Colon (tissue), 2 donors: Measurements from ENCODE around the gene METRN.
"Not testable (repeated sequence)": the region's sequence is repeated elsewhere in the genome, so short reads cannot be mapped to it uniquely, and the experiment has no call there.

Source experiments
- FAIRE-seq: peaks from 2 replicates; lab custom pipeline; 2012; peaks lifted over from hg19 to GRCh38; lab: Jason Lieb, UNC
- donor health status: control.
- donor health status: control.

The METRN gene

DNA sequence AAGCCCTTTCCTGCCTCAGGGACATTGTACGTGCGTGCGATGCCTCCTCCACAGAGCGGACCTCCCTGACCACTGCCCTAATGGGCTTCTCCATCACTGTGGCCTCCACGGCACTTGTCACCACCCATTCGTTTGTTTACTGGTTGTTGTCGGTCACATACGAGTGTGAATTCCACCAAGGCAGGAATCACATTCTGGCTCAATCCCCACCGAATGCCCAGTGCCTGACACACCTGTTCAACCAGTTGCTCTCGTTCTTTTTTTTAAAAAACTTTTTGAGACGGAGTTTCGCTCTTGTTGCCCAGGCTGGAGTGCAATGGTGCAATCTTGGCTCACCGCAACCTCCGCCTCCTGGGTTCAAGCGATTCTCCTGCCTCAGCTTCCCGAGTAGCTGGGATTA, 23.7 kb upstream of the METRN start:
- FAIRE-seq, result not testable (repeated sequence)

DNA sequence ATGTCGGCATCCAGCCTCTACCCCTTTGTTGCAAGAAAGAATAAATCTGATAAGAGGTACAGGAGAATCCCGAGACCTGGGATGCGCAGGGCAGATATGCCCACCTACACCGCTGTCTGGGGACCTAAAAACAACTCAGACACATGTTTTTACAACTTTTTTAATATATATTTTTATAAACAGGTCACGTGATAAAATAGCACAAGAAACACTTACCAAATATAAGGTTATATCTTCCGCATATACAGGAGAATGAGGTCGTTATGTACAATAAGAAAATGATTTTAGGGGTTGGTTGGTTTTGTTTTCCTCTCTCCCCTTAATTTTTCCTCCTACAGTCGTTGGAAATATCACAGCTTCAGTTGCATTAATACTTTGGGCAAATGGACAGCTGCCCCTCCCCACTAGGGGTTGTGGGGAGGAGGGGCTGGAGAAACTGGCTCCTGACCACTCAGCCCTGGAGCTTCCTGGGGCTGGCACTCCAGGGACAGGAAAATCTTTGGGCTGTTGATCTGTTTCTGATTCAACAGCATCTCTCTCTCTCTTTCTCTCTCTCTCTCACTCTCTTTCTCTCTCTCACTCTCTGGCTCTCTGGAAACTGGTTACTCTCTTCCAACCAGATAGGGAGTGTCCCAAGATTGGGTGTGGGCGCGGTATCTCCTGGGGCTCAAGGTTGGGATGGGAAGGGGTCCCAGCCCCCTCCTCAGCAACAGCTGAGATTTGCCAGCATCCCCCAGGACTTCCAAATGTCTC, 22.4 kb upstream of the METRN start:
- no peak for FAIRE-seq

DNA sequence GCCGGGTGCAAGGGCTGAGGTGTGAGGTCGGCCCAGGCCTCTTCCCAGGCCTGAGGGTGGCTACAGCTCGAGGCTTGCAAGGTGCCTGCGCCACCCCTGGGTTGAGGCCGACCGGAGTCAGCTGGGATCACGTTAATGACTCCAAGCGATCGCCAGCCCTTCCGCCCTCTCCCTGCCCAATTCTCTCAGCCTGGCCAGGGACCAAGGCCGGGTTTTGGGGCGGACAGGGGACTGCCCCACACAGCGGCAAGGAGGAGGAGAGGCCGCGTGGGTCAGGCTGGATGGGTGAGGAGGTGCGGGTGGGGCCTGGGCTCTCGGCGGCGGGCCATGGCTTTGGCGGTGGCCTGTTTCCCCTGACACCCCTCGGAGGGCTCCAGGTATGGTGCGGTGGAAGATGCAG, 21.6 kb upstream of the METRN start:
- FAIRE-seq, result no peak

DNA sequence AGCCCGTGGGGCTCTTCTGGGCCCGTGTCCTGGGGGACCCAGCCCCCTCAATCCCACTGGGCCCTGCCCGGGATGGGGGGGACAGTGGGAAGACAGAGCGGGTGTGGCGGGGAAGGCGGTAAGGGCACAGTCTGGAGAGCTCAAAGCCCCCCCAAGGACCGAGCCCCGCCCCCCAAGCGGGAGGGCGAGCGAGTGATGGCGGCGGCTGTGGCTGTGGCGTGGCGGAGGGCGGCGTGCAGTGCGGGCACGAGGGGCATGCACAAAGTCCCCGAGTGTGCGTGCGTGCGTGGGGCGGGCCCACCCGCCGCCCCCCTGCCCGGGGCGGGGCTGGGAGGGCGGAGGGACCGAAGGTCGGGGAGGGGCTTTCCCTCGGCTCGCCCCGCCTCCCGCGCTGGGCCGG, 21.2 kb upstream of the METRN start:
- FAIRE-seq, result no peak

- no peak for FAIRE-seq
These were observed 20.6 kb upstream of the METRN start for GRCh38 chr16:694187-694862.

- no peak for FAIRE-seq
These were observed 20.0 kb upstream of the METRN start for GRCh38 chr16:694863-695354.

- FAIRE-seq, result no peak
These were observed 19.4 kb upstream of the METRN start for GRCh38 chr16:695355-696089.

GRCh38 chr16:698911-699671, 15.8 kb upstream of the METRN start:
- no peak for FAIRE-seq

GRCh38 chr16:700684-701584, 14.0 kb upstream of the METRN start:
- FAIRE-seq, result no peak

DNA sequence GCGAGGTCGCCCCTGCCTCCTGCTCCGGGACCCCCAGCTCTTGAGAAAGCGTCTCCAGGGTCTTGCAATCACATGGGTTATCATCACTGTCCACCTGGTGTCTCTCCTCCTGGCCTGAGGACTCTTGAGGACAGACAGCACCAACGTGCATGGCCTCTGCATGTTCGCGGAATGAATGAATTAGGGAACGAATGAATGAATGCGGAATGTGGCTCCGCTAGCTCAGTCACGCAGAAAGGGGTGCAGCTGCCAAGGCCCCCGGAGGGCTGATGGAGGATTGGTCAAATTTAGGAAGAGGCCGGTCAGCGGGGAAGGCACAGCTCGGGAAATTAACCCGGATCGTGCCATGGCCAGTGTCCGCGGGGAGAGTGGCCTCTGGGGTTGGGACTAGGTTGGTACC, 12.6 kb upstream of the METRN start:
- no peak for FAIRE-seq

DNA sequence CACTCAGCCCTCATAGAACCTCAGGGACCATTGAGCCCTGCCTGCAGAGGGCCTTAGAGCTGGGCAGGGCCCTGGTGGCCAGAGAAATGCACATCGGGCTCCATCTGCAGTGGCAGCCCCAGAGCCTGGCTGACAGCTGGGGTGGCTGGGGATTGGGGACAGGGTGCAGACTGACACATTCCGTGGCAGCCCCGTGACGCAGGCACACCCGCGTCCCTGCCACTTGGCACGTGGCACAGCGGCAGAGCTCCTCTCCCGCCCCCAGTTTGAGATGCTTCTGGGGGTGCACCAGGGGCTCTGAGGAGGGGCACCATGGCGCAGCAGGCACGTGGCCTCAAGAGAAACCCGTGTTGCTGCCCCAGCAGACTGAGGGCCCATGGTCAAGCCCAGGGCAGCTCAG, 11.5 kb upstream of the METRN start:
- no peak for FAIRE-seq

GRCh38 chr16:704047-704446, 10.9 kb upstream of the METRN start:
- FAIRE-seq, result no peak

- FAIRE-seq, result no peak
These were observed 10.2 kb upstream of the METRN start for GRCh38 chr16:704552-705380.

DNA sequence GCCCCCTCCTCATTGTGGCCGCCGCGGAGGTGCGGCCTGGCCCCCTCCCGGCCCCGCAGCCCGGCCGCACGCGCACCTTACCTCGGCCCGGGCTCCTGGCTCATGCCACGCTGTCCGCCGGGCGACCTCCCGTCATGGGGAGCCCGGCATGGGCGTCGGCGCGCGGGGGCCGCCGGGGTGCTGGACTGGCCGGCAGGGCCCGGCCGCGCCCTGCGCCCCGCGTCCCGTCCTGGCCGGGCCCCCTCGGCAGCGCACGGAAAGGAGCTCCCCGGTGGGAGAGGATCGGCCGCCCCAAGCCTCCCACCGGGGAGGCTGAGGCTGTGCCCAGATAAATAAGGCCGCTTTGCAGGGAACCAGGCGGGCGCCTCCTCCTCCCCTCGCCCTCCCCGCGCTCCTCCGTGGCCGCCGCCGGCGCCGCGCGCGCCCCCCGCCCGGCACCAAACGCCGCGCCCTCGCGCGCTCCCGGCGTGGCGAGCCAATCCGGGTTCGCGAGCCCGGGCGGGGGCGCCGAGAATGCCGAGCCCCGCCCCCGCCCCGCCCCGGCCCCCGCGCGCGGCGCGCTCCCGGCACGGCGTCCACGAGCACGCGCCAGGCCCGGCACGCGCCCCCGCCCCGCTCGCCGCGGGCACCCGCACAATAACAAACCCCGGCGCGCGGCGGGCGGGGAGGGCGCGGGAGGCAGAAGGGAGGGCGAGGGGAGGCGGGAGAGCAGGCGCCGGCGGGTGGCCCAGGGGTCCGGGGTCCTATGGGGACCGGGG, 9.3 kb upstream of the METRN start, which contains the start of gene FBXL16:
Gene FBXL16 (minus strand): TSS at position 371 of the 758 bp plus-strand sequence. CDS start 8,396 bp downstream, outside the sequence.
- no peak for FAIRE-seq

- FAIRE-seq, result no peak
These were observed 8.5 kb upstream of the METRN start for GRCh38 chr16:706189-707061.

DNA sequence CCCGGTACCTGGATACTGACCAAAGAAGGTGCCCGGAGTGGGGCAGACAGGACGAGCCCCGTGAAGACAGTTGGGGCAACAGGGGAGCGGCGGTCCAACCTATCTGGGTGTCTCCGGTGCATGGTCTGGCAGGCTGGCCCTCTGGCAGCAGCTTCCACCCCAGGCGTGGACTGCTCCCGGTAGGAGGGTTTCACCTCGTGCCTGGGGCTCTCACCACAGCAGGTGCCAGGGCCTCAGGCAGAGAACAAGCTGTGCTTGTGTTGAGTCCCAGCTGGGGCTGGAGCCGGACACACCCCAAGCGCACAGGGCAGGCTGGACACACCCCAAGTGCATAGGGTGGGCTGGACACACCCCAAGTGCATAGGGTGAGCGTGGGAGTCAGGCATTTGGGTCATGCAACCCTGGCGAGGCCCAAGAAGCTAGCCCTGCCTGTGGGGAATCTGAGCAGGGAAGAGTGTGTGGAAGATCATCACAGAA, 7.8 kb upstream of the METRN start:
- FAIRE-seq, result no peak

- FAIRE-seq, result no peak
These were observed 6.9 kb upstream of the METRN start for GRCh38 chr16:708019-708418.

DNA sequence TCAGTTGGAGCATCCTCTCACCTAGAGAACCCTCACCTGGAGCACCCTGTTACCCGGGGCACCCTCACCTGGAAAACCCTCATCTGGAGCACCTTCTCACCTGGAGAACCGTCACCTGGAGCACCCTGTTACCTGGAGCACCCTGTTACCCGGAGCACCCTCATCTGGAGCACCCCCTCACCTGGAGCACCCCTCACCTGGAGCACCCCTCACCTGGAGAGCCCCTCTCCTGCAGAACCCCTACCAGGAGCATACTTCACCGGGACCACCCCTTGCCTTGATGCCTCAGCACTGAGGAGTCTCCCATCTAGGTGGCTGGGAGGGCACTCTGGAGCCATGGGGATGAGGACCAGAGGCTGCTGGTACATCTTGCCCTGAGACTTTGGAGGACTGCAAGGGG, 6.0 kb upstream of the METRN start:
- FAIRE-seq, result no peak
